Astrocyte of the hippocampus (primary cell): ENCODE data around the gene RANBP1.

Experiments used
- DNase-seq: peaks from one replicate; pipeline ENCODE4 v3.0.0; 2011; ENCODE audit warnings: low read depth, low spot score

The RANBP1 gene

DNA sequence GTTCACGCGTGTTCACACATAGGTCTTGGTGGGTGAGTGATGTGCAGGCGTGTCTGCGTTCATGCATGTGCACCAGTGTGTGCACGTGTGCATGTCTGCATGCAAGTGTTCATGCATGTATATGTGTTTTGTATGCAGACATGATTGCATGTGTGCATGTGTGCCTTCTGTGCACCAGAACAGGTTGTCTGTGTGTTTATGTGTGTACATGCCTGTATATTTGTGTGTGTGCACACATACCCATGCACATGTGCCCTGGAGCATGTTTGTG is 20.6 kb downstream of the RANBP1 start:
- DNase-seq = no peak

DNA sequence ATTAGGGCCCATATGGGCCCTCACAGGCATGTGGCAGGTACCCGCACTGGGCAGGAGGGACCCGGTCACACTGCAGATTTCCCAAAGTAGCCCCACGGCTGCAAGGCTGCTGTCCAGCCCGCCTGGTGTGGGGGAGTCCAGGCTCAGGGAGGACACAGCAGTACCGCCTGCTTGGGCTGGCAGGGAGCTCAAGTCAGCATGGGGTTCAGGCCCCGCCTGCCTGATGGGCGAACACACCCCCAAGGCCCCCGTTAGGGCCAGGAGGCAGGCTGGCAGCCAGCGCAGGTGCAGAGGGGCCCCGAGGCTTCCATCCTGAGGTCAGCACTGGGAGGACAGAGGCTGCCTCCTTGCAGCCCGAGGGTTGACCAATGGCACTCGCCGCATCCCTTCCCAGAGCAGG is 21.2 kb downstream of the RANBP1 start:
- DNase-seq = no peak

DNA sequence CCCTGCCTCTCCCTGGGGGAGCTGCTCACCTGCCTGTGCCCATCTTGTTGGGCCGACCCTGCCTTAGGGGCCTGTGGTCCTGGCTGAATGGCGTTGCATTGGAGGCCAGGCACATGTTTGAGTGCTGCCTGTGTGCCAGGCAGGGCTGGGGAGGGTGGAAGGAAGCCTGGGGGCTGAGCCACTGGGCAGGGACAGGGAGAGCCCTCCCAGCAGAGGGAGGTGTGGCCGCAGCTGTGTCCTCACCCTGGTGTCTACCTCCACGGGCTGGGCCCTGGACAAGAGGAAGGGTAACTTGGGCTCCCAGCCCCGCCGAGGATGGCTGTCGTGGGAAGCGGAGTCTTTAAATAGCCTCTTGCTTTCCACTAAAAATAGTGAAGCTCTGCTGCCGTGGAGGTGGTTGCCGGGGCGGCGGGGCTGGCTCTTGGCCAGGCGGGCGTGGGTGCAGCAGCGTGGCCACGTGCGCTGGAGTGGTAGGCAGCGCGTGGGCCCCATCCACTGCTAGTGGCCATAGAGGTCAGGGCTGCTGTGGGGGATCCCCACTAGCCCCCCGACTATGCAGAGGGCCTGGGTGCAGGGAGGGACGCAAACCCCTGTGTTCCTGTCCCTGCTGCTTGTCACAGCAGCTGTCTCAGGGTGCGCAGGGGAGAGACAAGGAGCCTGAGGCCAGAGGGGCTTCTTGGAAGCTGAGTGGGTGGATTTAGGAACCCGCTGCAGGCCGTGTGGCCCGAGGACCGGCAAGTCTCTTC is 21.9 kb downstream of the RANBP1 start:
- peak; percentile 32 for DNase-seq

DNA sequence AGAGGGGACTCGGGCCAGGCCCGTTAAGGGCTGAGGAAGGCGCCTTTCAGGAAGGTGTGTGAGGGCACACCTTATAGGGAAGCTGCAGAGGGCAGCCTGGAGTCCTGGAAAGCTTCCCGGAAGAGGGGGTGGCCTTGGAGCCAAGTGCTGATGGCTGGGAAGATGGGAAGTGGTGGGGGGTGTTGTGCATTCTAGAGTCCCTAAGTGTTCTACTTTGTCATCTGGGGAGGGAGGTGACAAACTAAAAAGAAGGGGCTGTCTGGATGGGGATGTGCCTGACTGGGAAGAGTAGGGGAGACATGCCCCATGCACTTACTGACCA is 22.5 kb downstream of the RANBP1 start:
- peak; percentile 41 for DNase-seq

DNA sequence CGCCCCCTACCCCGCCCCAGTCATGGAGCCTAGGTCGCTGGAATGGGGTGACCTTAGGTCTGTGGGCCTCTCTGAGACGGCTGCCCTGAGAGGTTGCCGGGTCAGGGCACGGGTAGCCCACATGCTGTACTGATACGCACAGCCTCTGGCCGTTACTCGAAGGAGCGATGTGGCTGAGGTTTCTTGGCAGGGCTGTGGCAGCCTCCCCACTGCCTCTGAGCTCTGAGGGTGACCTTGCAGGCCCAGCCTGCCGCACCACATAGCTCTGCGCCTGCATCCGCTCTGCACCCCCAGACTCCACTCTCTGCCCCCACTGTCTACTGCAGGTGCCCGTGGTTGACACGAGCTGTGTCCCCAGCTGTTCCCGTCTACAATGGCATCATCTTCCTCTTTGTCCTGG is 23.0 kb downstream of the RANBP1 start:
- no peak for DNase-seq

DNA sequence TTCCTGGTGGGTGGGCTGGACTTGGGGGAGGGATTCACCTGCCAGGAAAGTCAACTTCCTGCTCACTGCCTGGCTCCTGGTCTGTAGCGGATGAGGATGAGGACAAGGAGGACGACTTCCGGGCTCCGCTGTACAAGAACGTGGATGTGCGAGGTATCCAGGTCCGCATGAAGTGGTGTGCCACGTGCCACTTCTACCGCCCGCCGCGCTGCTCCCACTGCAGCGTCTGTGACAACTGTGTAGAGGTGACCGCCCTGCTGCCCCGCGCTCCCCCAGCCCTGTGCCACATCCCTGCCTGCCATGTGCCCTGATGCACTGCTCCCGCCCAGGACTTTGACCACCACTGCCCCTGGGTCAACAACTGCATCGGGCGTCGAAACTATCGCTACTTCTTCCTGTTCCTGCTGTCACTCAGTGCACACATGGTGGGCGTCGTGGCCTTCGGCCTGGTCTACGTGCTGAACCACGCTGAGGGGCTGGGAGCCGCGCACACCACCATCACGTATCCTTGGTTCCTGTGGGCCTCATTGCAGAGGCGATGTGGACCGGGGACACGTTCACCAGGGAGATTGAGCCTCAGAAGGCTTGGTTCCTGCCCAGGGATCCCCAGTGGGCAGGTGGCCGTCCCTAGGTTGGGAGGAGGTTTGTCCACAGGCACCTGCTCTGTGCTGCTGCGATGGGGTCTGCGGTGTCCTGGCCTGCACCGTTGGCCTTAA is 23.6 kb downstream of the RANBP1 start:
- no peak for DNase-seq

DNA sequence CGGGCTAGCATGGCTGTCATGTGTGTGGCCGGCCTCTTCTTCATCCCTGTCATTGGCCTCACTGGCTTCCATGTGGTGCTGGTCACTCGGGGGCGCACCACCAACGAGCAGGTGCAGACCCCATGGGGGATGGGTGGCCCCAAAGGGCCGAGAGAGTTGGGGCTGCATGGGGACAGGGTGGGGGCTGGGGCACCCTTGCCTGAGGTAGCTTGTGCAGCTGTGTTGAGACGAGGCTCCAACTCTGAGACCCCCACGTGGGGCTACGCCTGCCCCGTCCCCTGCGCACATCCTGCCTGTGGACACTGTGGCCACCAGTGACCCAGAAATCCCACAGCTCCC is 24.2 kb downstream of the RANBP1 start:
- DNase-seq = no peak

DNA sequence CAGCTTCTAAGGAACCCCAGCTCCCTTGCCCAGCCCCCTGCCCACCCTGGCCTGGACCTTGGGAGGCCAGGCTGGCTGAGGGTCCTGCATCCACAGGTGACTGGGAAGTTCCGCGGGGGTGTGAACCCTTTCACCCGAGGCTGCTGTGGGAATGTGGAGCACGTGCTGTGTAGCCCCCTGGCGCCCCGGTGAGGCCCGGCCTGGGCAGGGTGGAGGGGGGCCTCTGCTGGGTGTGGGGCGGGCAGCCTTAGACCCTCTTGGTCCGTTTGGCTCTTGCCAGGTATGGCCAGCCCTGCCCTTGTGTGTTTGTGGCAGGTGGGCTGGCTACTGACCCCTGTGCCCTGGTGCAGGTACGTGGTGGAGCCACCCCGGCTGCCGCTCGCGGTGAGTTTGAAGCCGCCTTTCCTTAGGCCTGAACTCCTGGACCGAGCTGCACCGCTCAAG is 24.6 kb downstream of the RANBP1 start:
- DNase-seq = no peak

DNA sequence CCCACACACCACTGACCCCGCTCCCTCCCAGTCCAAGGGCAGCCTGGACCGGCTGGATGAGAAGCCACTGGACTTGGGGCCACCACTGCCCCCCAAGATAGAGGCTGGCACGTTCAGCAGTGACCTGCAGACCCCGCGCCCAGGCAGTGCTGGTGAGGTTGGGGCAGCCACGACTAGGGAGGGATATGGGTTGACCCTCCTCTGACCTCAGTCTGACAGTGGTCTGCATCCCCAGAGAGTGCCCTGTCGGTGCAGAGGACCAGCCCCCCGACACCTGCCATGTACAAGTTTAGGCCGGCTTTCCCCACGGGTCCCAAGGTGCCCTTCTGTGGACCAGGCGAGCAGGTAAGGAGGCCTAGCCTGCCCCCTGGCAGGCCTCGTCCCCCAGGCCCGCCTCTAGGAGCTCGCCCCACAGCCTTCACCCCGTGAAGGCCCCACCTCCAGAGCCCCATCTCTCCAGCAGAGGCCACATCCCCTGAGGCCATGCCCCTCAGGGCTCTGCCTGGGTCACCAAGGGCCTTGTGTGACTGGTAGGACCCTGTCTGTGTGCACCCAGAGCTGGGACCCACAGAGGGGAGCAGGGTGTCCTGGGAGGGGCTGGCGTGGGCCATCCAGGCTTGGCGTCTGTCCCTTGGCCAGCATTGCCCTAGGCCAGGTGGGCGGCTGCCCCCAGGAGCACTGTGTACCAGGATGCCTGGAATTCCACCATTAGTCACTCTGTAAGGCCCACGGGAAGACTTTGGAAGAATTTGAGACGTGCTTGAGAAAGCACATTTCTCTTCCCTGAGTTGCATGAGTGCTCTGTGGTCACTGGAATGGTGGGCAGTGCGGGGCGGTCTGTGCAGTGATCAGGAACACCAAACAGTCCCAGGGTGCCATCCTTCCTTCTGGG is 25.5 kb downstream of the RANBP1 start:
- DNase-seq = peak; percentile 91

- no peak for DNase-seq
Measured at GRCh38 chr22:20142711-20143621, 27.1 kb downstream of the RANBP1 start.

DNA sequence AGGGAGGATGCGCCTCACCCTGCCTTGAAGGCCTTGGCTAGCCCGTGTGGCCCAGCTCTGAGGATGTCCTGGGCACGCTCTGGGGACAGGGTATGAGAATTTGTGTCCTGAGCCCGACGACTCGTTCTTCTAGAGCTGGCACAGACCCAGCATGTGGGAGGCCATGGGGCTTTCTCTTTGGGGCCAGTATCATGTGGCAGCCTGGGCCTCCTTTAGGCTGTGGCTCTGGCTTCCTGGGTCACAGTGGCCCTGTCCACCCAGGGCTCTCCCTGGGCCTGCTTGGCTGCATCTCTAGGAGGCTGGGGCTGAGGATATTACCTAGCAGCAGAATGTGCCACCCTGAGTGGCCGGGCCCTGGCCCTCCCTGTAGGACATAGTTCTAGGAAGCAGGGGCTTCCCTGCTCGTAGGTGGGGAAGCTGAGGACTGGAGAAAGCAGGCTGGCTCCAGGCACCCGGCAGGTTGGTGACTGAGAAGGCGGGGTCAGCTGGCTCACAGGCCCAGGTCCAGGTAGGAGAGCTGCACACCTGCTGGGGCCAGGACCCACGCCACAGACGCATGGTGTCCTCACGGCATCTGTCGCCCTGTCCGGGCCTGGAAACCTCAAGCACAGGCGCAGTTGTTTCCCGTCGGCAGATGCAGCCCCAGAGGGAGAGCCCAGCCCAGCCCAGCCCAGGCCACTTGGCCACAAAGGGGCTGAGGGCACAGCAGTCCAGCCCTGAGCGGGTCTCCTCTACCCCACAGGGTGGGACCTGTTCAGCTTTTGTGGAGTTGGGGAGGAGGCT is 28.2 kb downstream of the RANBP1 start:
- DNase-seq = no peak

GRCh38 chr22:20145206-20145831 is 29.4 kb downstream of the RANBP1 start:
- DNase-seq = no peak

- DNase-seq = no peak
Measured at GRCh38 chr22:20145832-20146223, 29.9 kb downstream of the RANBP1 start.

DNA sequence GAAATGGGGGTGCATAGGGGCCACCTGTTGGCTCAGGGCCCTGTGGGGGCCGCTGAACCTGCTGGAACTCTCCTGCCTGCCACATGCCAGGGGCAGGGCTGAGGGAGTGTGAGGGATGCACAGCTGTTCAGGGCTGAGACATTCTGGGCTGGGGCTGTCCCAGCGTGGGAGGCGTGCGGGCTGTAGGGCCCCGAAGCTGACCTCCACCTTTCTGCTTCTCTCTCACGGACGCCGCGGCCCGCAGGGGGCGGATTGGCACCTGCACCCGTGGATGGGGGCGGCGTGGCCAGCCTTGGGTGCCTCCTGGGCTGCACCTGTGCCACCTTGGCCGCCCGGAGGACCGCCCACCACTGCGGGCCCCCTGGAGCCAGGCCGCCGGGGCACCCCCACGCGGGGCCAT is 30.9 kb downstream of the RANBP1 start:
- DNase-seq = no peak

GRCh38 chr22:20147237-20147988 is 31.5 kb downstream of the RANBP1 start:
- no peak for DNase-seq

DNA sequence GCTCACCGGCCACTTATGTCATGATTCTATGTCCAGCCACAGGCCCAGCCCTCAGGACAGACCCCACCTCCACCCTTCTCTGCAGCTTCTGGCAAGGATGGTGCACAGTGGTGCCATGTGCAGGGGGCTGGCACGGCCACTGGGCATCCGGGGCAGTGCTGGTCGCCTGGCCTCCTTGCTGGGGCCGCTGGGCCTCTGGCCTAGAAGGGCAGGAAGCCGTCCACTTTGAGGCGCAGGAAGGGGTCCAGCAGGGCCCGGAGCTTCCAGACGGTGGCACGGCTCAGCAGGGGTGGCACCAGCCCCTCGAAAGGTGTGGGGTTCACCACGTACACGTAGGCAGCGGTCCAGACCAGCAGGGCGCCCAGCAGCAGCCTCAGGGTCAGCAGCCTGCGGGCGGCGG is 32.5 kb downstream of the RANBP1 start:
- no peak for DNase-seq

DNA sequence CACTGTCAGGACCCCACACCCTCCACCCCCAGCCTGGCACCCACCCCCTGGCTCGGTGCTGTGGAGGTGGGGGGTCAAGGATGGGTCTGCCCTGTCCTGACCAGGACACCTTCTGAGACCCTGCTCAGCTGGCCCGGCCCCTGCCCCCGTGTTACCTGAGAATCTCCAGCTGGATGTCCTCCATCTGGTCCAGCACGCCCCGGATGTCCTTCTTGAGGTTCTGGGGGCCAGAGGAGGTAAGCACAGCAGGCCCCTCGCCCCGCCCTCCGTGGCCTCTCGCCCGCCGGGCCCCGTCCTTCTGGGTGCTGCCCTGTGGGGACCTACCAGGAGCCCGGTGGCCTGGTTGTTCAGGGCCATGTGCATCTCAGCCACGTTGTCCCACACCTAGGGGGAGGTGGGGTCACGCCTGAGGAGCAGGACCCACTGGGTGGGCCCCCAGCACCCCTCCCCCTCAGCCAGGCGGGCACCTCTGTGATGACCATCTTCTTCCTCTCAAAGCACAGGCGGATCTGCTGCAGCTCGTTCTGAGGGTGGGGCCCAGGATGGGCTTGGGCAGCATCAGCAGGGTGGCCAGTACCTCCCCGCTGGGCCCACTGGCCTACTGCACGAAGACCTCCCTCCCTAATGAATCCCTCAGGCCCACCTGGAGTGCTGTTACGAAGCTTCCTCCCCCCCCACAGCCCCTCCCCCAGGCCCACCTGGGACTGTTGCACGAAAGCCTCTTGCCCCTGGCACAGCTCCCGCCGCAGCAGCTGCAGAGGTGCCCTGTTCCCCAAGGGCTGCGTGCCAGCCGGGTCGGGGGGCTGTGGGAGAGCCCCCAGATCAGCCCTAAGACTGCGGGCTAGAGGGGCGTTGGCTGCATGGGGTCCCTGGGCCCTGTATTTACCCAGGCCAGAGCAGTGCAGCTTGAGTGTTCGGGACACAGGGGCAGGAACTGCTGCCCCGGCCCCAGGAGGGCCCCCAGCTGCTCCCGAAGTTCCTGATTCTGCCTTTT is 33.6 kb downstream of the RANBP1 start:
- no peak for DNase-seq
